NCI-H2081 (cell line): Measurements from ENCODE around the gene FBXL22.

Experiments used
- DNase-seq, 2 experiments: peaks; one replicate each; lab custom pipeline; 2025; lab: John Stamatoyannopoulos, UW

The FBXL22 gene

GRCh38 chr15:63593705-63594671 lies 3.2 kb upstream of the FBXL22 start:
- no peak for DNase-seq

DNA sequence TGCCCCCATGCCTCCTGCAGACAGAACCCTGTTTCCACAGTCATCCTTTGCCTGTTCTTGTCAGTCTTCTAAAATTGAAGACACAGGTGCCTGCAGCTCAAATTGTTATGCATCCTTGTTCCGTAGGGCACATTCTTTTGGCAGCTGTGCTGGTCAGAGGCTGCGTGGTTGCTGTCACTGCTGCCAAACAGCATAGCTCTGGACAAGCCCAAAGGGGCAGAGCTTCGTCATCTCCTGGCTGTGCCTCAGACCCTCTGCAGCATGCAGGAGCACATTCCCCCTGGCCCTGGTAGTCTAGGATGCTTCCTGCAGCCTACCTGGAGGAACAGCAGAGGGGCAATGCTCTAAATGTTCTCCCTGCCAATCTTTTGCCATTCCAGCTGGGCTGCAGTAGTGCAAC lies 2.1 kb upstream of the FBXL22 start:
- no peak for DNase-seq

- DNase-seq = no peak
Measured at GRCh38 chr15:63595688-63596087, 1.5 kb upstream of the FBXL22 start.

DNA sequence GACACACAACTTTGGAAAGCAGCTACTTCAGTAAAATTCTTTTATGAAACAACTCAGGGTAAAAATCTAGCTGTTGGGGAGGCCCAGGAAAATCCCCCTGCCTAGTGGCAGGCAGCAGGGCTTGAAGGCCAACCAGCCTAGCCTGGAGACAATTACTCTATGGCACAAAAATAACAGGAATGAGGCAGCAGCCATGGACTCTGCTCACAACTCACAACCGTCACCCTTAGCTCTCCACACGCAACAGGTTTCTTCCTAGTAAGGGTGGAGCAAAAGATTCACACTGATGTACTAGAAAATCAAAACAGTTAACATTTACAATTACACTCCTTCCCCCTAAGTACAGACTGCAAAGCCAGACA lies 530 bp upstream of the FBXL22 start:
- DNase-seq = no peak

DNA sequence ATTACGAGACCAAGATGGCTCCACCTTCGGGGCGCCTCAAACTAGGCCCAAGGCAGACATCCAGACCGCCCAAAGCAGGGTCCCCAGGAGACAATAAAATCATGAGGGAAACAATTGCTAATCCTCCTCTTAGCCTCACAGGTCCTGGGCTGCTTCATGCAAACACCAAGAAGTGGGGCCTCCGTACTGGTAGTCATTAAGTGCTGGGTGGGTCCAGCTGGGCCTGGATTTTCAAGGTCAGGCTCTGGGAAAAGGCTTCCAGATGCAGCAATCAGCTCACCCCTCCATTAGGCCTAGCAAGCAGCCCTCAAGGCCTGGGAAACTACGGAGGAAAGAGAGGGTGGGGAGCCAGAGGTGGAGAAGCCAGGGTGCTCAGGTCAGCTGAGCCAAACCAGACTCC lies 634 bp downstream of the FBXL22 start:
- no peak for DNase-seq

DNA sequence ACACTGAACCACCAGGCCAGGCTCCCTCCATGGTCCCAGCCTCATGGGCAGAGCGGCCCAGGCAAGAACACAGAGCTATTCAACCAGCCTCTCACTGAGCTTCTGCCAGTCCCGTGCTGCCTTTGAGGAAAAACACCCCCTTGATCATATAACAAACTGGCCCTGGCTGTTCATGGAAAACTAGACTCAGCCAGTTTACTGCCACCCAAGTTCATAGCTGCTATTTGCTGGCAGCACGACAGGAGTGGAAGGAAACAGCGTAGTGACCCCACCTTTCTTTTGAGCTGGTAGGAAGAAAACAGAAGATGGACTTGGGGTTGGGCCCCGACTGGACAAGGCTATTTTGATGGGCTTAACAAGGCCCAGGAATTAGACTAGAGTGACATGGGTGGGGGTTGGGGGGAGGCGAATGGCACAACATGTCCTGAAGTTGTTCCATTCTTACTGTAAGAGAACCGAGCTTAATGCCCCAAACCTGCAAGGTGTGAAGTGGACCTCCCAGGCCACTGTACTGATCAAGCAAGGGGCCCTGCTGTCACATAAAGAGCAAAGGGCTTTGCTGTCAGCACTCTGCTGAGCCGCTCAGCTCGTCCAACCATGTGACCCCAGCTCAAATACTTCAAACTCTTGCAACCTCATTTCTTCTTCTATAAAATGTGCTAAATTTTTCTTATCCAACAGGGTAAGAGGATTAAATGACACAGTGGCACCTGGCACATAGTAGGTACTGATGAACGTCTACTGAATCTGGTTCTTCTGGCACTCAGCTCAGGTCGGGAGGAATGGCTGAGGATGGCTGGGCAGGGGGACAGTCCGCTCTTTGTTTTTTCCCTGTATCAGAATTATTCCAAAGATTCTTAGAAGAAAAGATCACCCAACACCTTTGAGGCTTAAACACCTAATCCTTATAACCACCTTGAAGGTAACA lies 1.6 kb downstream of the FBXL22 start:
- DNase-seq = no peak

DNA sequence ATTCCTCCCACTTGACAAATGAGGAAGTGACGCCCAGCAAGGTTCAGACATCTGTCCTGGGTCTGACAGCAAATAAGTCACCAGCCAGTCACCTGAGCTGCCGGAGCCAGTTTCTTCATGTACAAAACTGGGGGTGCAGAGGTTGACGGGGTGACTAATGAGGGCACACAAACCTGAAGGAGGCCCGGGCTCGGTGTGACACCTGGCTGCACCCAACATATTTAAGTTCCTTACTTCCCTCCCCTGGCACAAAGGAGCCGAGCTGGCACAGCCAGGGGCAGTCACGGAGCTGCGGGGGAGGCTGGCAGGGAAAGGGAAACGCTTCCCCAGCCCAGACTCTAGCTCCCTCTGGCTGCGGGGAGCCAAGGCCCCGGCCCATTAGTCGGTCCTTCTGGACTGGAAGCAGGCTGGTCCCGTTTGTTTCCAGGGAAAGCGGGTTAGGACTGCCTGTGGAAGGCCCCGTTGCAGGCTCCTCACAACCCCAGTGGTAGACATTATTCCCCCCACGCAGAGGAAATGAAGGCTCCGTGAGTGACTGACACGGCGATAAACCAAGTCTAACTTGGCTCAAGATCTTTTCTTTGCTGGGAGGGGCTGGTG lies 2.3 kb downstream of the FBXL22 start:
- DNase-seq = peak; percentile 75 to 84

GRCh38 chr15:63600001-63600615 lies 2.9 kb downstream of the FBXL22 start:
- peak in 1 of 2 experiments; percentile 44 for DNase-seq

GRCh38 chr15:63600616-63601025 lies 3.4 kb downstream of the FBXL22 start:
- peak; percentile 93 to 98 for DNase-seq

- peak in 1 of 2 experiments; percentile 38 for DNase-seq
Measured at GRCh38 chr15:63601026-63601703, 4.0 kb downstream of the FBXL22 start.

DNA sequence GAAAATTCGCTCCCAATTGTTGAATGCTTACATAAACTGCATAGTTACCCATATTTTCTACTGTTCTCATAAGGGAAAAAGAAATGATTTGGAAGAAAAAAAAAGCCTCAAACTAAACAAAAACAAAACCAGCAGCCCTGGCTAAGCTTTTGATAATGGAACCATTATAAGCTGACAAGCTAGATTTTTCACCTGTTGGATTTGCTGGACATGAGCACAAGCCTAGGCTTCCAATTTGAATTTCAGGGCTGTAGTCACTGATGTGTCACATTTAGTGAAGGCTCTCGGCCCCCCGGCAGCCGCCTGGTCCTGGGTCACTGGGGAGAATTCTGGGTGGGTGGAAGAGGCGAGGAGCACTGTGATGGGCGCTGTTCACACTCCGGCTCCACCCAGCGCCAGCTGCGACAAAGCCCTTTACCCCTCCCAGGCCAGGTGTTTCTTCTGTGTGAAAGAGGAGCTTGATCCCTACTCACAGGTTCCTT lies 4.6 kb downstream of the FBXL22 start:
- DNase-seq = peak; percentile 57 to 83

GRCh38 chr15:63602595-63602994 lies 5.4 kb downstream of the FBXL22 start:
- no peak for DNase-seq

GRCh38 chr15:63603516-63603915 lies 6.3 kb downstream of the FBXL22 start:
- no peak for DNase-seq

DNA sequence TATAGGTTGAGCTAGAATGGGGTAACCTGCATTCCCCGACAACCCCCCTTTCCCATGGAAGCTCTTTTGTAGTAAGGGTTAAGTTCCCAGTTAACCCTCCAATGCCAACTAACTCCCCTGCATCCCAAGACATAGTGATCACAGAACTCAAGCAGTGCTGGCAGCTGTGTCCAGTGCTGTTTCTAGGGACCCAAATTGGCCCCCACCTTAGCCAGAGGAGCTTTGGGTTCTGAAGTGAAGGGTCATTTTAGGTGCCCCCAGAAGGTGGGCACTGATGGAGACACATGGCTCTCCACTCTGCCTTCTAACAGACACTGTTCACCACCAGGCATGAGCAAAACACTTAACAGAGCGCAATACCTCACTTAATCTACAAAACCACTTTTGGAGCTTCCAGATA lies 7.1 kb downstream of the FBXL22 start:
- no peak for DNase-seq

GRCh38 chr15:63605036-63605435 lies 7.8 kb downstream of the FBXL22 start:
- no peak for DNase-seq

- no peak for DNase-seq
Measured at GRCh38 chr15:63605816-63606215, 8.6 kb downstream of the FBXL22 start.

DNA sequence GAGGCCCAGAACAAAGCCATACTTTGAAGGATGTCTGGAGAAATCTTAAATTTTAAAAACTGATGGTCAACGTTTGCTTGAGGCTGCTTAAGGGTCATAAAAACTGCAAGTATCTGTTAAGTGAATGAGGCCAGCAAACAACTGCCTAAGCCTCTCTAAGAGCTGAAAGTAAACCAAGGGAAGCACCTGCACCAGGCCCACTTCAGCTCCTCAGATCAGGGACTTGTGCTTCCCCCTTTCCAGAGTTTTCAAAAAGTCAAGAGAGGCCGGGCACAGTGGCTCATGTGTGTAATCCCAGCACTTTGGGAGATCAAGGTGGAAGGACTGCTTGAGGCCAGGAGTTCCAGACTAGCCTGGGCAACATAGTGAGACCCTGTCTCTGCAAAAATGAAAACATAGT lies 9.1 kb downstream of the FBXL22 start:
- DNase-seq = no peak

DNA sequence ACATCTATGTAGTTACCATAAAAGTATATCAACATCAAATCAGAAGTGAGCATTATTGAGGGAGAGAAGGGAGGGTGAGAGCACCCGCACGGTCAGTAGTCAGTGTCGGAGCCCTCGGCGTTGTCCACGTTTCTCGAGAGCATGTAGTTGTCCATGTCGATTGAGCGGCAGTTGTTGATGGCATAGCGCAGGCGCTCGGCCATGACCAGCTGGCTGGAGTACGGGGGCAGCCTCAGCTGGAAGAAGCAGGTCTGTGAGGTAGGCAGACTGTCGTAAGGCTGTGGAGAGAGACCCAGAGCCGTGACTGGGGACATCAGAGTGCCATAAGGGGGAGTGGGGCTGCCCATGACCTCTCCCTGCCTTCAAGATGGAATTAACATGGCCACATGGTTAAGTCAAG lies 11.8 kb downstream of the FBXL22 start:
- DNase-seq = no peak

DNA sequence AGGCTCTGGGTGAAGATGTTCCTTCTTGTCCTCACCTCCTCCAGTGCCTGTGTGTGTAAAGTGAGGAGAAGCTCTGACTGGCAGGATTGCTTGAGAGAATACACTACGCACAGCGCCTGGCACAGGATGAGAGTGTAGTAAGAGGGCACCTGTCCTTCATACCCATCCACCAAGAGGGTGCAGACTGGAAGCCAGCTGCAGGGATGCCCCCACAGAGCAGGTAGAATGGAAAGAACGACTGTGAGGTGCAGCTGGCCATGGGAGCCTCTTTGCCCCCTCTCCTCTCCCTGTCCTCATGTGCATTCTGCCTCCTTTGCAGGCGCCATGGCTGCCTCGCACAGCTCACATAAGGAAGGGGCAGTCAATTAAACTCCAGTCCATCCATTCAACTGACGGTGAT lies 12.3 kb downstream of the FBXL22 start:
- DNase-seq = no peak

DNA sequence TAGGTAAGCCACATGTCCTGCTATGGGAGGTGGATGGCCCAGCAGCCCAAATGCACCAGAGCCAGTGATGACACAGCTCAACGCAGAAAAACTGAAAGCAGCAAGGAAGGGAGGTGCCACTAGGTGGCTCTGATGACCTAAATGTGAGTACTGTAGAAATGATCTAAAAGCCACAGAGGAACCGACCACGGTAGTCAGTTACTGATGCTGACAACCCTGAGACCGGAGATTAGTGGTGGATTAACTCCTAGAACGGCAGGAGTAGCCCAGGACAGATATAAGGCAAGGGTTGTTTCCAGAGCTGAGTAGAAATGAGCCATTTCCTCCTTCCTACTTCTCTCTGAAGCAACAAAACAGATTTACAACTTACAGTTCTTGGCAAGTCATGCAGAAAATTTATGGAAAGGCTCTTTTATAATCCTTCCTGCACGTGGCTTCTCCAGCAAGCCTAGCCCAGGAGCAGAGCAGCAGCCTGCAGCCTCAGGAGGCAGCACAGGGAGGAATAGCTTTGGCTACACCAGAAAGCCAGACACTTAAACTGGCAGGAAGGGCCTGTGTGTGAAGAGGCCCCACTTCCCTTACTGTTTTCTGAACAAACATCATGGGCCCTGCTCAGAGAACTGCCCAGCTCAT lies 13.1 kb downstream of the FBXL22 start:
- DNase-seq = peak; percentile 63 to 88

DNA sequence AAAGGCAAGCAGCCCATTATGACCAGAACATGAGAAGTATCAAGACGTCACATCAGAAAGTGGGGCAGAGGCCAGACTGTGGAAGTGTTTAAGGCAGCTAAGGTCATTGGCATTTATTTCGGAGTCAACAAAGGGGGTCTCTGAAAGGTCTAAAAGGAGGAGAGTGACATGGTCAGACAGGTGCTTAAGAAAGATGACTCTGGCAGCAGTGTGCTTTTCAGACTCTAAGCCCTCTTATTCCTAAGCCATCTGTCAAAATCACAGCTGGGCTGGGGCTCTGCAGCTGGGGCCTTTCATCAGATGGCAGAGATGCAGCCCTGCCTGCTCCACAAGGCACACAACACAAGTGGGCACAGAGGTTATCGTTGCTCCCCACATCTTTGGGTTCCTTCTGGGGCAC lies 14.0 kb downstream of the FBXL22 start:
- DNase-seq = no peak
